Activated CD8-positive, alpha-beta memory T cell treated with anti-CD3 and anti-CD28 coated beads for 24 hours (primary cell): ENCODE measurements around the gene ABLIM2.

Experiments
- DNase-seq: peaks from one replicate; pipeline ENCODE4 v3.0.0-alpha.2; 2020

The ABLIM2 gene

DNA sequence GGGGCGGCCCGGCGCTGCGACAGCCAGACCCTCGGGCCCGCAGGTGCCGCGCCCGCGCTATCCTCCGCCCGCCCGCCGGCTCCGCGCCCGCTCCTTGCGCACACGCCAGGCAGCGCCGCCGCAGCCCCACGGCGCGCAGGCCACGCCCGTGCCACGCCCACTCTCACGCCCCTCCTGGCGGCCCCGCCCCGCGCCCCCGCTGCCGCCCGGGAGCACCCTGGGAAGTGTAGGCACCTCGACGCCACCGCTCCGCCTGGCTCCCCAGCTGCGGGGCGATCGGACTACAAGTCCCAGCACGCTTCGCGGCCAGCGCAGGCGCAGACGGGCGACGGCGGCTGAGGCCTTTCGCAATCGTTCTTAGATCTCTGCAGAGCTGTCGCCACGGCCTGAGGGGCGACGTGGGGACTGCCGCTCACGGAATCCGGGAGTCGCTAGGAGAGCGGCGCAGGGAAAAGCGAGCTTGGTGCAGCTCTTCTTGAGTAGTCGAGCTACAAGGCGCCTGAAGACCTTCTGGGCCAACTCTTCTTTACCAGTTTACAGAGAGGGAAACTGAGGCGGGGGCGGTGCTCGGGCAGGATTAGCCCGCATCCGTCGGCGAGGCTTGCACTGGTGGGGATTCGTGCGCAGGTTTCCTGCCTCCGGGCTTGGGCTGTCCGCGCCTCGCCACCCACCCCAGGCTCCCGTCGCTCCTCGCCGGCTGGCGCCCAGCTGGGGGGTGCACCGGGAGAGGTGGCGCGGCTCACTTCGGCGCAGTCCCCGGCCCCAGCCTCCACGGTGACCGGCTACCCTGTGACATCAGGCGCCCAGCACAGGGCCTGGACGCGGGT, at the start of gene ABLIM2:
Gene ABLIM2, minus strand, starts transcription at position 104 of the 827 bp plus-strand sequence. CDS start 124 bp downstream, outside the sequence.
- peak; percentile 100 for DNase-seq

DNA sequence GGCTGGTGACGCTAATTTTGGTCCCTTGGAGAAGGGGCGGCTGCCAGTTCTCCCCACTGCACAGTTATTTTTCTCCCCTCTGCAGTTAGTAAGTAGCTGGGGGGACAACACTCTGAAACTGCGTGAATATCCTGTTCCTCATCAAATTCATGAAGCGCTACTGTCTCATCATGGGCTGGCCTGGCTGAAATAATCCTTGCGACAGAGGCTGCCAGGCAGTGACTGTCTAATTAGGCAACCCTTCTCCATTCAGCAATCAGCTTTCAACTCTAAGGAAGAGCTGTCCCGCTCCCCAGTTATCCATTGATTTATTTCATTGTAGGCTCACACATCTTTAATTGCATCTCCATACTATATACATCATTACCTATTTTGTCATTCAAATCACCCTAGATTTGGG, 48.7 kb upstream of the ABLIM2 start:
- DNase-seq: no peak

DNA sequence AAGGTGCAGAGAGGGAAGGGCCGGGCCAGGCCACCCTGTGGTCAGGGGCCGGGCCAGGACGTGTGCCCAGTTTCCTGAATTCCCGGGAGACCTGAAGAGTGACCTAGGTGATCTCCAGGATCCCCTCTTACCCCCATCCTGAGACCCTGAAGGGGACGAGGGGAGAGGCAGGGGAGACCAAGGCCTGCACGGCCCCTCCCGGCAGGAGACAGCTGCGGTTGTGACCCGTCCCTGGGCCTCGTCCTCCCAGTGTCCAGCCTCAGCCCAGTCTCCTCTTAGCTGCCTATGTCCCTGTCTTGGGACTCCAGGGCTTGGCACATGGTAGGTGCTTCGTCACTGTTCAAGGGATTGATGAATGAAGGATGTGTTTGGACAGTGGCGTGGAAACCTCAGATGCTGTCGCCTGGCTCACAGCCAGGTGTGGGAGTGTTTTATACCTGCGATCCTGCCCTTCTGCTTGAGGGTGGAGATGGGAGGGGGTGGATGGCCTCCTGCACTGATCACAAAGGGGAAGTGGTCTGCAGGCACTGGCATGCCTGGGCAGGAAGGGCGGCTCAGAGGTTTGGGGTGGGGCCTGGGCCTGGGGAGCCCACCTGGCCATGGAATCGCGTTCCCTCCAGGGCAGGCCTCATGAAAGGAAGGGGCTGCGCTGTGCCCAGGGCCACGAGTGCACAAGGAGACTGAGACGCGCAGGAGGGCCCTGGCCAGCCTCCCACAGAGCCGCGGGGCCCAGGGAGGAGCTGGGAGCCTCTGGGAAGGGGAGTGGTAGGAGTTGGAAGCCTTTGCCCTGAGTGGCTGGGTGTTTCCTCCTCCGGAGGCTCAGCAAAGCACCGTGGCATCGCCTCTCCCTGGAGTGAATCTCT, 47.4 kb upstream of the ABLIM2 start:
- no peak for DNase-seq

GRCh38 chr4:8205241-8205707, 46.7 kb upstream of the ABLIM2 start:
- no peak for DNase-seq

GRCh38 chr4:8204576-8205227, 46.1 kb upstream of the ABLIM2 start:
- DNase-seq: no peak

DNA sequence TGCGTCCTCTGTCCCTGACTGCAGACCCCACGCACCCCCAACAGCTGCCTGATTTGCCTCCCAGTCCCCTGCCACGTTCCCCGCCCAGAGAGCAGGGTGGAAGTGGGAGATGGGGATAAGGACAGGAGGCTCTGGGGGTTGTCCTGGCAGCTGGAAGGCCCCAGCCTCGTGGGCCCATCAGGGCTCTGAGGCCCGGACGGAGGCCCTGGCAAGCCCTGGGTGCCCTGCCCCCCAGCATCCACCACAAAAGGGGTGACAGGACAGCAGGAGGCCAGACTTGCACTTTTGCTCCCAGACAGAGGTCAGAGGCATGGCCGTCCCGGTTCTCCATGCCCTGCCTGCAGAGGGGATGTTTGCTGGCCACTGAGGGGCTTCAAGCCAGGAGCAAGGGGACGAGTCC, 45.2 kb upstream of the ABLIM2 start:
- DNase-seq: no peak

DNA sequence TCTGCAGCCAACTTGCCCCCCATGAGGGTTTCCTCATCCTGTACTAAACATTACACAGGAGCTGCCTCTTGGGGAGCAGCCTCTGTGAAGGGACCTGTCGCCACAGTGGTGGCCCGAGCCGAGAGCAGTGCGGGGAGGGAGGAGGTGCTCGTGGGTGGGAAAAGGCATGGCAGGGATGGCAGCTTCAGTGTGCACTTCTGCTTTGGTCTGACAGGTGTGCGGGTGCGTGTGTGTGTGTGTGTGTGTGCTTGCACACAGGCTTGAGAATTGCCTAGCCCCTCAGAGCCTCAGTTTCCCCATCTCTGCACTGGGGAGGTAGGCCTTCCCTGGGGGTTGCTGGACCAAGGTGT, 44.4 kb upstream of the ABLIM2 start:
- no peak for DNase-seq

GRCh38 chr4:8202108-8203051, 43.8 kb upstream of the ABLIM2 start:
- no peak for DNase-seq

DNA sequence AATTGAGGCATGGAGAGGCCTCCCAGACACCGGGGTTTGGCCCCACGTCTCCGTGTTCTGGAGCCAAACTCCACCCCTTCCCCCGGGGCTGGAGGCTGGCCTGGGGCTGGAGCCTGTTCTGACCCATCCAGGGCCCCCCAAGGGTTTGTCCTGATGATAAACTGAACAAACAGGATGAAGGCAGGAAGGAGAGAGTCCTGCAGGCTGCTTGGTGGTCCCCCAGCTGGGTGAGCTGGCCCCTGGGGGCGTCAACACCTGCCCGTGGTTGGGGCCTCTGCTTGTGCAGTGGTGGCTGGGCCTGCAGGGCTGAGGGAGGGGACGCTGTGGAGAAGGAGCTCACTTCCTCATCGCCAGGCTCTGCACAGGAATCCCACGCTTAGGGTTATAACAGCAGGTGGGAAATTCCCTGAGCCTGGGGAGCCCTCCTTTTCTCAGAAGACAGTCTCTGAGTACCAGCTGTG, 42.7 kb upstream of the ABLIM2 start:
- DNase-seq: peak; percentile 75

DNA sequence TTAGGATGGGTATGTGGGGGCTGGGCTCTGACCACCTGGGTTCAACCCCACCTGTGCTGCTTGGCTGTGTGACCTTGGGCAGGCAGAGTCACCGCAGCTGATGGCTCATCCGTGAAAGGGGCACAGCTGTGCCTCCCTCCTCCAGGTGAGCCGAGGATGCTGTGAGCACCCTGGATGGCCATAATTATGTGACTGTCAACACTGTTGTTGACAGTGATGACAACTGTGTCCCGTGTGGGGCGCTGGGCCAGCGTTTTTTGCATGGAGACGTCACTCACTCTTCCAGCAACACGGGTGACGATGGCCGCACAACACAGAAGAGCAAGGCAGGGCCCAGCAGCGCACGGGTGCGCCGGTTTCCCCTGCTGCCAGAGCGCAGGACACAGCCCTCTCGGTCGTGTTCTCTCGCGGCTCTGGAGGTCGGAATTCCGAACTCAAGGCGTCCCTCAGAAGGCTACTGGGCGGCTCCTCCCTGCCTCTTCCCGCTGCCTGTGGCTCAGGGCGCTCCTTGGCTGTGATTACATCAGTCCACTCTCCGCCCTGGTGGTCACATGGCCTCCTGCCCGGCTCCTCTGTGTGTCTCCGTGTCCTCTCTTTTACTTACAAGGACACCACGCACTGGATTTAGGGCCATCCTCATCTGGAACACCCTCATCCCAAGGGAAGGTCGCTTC, 41.8 kb upstream of the ABLIM2 start:
- peak; percentile 62 for DNase-seq

DNA sequence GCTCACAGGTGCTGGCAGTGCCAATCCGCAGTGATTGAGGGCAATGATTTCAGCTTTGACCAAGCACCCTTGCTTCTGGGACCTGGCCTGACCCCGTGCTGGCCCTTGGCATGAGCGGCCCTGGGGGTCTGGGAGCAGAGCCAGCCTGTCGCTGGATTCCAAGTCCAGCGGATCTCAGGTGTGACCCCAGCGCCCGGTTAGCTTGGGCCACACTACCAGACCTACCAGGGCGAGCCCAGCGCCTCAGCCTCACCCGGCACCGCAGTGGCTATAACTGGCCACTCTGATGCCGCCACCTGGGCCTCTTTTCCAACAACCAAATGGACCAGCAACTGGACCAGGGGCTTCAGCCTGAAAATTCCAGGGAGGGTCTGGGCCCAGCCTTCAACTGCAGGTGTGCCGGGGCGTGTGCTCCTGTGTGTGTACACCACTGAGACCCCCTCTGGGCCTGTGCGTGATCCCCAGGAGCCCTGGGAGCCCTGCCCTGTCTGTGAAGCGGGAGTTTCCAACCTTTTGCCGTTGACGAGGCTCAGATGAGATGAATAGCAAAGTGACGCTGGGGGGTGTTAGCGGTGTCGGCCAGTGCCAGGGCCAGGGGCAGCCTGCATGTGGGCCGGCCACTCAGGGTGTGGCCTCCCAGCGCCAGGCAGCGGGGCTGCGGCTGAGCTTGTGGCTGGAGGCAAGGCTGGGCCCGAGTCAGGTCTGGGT, 41.1 kb upstream of the ABLIM2 start:
- no peak for DNase-seq

GRCh38 chr4:8198906-8199593, 40.4 kb upstream of the ABLIM2 start, which contains the start of gene SH3TC1:
Gene SH3TC1, plus strand, starts transcription at chr4:8199290. Its CDS starts 5,905 bp downstream, at chr4:8205195.
- DNase-seq: peak; percentile 86

GRCh38 chr4:8198206-8198905, 39.7 kb upstream of the ABLIM2 start:
- DNase-seq: peak; percentile 61

GRCh38 chr4:8197521-8197920, 38.9 kb upstream of the ABLIM2 start:
- DNase-seq: no peak

DNA sequence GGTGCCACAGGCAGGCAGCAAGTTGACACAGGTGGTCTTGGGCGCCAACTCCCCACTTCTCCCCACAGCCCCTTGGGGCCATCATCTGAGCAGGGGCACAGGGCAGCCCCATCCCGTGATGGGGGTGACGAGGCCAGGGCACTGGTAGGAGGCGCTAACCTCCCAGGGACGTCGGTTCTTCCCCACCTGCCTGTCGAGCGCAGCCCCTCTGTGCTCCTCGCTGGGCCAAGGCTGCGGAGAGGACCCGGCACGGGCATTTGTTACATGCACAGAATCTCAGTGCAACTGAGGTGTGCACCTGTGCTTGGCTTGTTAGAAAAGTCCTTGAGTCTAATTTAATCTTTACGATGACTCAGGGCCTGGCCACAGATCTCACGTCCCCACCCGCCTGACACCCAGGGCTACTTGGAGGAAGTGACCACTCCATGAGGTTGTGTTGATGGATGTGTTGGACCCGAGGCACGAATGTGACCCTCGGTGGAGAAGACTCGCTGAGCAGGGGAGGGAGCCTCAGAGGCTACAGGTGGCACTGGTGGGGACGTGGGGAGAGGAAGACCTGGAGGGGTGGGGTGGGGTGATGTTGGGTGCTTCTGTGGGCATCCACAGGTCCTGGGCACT, 37.3 kb upstream of the ABLIM2 start:
- no peak for DNase-seq

DNA sequence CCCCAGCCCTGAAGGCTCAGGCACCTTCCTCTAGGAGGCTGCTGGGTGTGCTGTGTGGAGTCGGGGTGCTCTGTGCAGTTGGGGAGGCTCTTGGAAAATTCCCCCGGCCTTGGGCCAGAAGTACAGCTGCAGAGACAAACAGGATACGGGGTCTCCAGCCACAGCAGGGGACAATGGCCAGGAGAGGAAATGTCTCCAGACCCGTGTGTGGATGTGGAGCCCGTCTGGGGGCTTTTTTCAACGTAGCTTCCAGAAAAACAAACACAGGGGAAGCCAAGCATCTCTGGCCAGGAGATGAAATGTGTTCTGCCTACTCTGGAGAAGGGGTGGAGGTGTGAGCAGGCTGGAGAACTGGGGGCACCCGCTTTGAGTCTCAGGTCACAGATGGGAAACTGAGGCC, 36.8 kb upstream of the ABLIM2 start:
- no peak for DNase-seq

GRCh38 chr4:8194306-8195242, 36.0 kb upstream of the ABLIM2 start:
- no peak for DNase-seq
